Ishikawa (cell line): ENCODE data around the gene GMDS.

Experiments used
- CEBPB ChIP-seq: IDR thresholded peaks from 2 replicates; pipeline ENCODE4 v1.6.1; 2012
- CREB1 ChIP-seq: IDR thresholded peaks from 2 replicates; pipeline ENCODE4 v1.6.1; 2012; ENCODE audit warnings: low read depth
- EGR1 ChIP-seq: IDR thresholded peaks from 2 replicates; pipeline ENCODE4 v1.6.1; 2012
- EP300 ChIP-seq: IDR thresholded peaks from 2 replicates; pipeline ENCODE4 v1.6.1; 2012; ENCODE audit warnings: borderline replicate concordance
- FOXM1 ChIP-seq: IDR thresholded peaks from 2 replicates; pipeline ENCODE4 v1.6.1; 2012; ENCODE audit warnings: low read depth, borderline replicate concordance
- MAX ChIP-seq: IDR thresholded peaks from 2 replicates; pipeline ENCODE4 v1.6.1; 2012
- NFIC ChIP-seq: IDR thresholded peaks from 2 replicates; pipeline ENCODE4 v1.6.1; 2012
- RAD21 ChIP-seq: IDR thresholded peaks from 2 replicates; pipeline ENCODE4 v1.6.1; 2012; ENCODE audit warnings: low read depth
- REST ChIP-seq: IDR thresholded peaks from 2 replicates; pipeline ENCODE4 v1.6.1; 2012; ENCODE audit warnings: low read depth, mild to moderate bottlenecking
- TAF1 ChIP-seq: IDR thresholded peaks from 2 replicates; pipeline ENCODE4 v1.6.1; 2012; ENCODE audit warnings: low read depth, mild to moderate bottlenecking
- TCF12 ChIP-seq: IDR thresholded peaks from 2 replicates; pipeline ENCODE4 v1.6.1; 2012; ENCODE audit warnings: low read depth
- TEAD4 ChIP-seq: IDR thresholded peaks from 2 replicates; pipeline ENCODE4 v1.6.1; 2012
- USF1 ChIP-seq: IDR thresholded peaks from 2 replicates; pipeline ENCODE4 v1.6.1; 2012
- YY1 ChIP-seq: IDR thresholded peaks from 2 replicates; pipeline ENCODE4 v1.6.1; 2012; ENCODE audit warnings: low read depth
- ZBTB7A ChIP-seq: IDR thresholded peaks from 2 replicates; pipeline ENCODE4 v1.6.1; 2012; ENCODE audit warnings: low read depth

GMDS gene

GRCh38 chr6:2165286-2165685, 80.1 kb downstream of the GMDS start:
- TF ChIP-seq CEBPB (no peak), RAD21 (no peak), CREB1 (no peak), TAF1 (no peak), EGR1 (no peak), USF1 (no peak), TEAD4 (no peak), YY1 (no peak), EP300 (no peak), NFIC (no peak), TCF12 (no peak), MAX (no peak), REST (no peak), FOXM1 (no peak), ZBTB7A (no peak)

GRCh38 chr6:2164481-2164880, 80.9 kb downstream of the GMDS start:
- TF ChIP-seq FOXM1 (no peak), TCF12 (no peak), CREB1 (no peak), RAD21 (no peak), TEAD4 (no peak), NFIC (no peak), EGR1 (no peak), USF1 (no peak), EP300 (no peak), REST (no peak), TAF1 (no peak), YY1 (no peak), CEBPB (no peak), ZBTB7A (no peak), MAX (no peak)

- TF ChIP-seq REST = no peak
Observed at GRCh38 chr6:2162079-2162445, 83.3 kb downstream of the GMDS start.

GRCh38 chr6:2158596-2159271, 86.7 kb downstream of the GMDS start:
- no peak for TF ChIP-seq EP300
- TF ChIP-seq ZBTB7A = no peak
- no peak for TF ChIP-seq TCF12
- TF ChIP-seq EGR1 = no peak
- TF ChIP-seq FOXM1 = no peak
- no peak for TF ChIP-seq REST
- TF ChIP-seq TEAD4 = no peak
- no peak for TF ChIP-seq TAF1
- TF ChIP-seq CEBPB = no peak
- no peak for TF ChIP-seq CREB1
- TF ChIP-seq RAD21 = no peak
- no peak for TF ChIP-seq USF1
- no peak for TF ChIP-seq NFIC
